ENCODE results near the gene PDCD5. TPM values are rescaled to one million over a fixed set of nuclear protein-coding genes. Genes with fewer than 3 reads are reported as not detected.

Gene PDCD5
- total and polyA plus RNA-seq, 2 of the 4 experiments (the other 2 are of a cell fraction) = 30.6 to 74.1 TPM

DNA sequence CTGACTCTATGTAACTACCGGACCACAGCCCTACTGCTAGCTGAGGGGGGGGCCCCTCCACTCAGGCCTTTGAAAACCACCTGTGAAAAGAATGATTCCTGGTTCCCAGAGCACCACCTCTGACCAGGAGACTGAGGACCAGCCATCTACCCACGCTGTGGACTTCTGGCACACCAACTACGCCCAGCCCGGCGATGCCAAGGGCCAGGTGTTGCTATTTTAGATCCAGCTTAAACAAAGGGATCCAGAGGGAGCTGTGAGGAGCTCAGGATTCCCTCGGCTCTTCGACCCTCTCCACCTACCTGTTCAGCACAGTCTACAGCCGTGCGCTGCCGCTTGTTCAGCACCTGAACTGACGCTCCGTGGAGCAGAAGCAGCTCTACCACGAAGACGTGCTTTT lies 23.0 kb downstream of the PDCD5 start:
- Histone ChIP-seq H3K36me3 (ENCODE audit: control insufficient read depth, insufficient read depth, low read length) (peaks cover 49% of the 10 kb centered on the region), H3K79me1 (ENCODE audit: low read depth in 1 of 2, low read length in 2 of 2) (no peaks in the 10 kb centered on the region), H3K56ac (ENCODE audit: extremely low read depth, insufficient read depth, low read length) (no peak overlapping the region), H3K4ac (ENCODE audit: low read depth, low read length) (no peak overlapping the region), H3K9me1 (ENCODE audit: insufficient read depth, low read length) (no peaks in the 10 kb centered on the region), H2AK9ac (replicated peaks; ENCODE audit: low read depth, low read length, poor library complexity) (peak overlapping the region; percentile 37), H2BK15ac (ENCODE audit: low read depth, low read length) (no peak overlapping the region), H4K20me1 (ENCODE audit: insufficient read depth, low read length) (no peaks in the 10 kb centered on the region), H4K5ac (ENCODE audit: low read depth, low read length) (no peak overlapping the region), H3K18ac (ENCODE audit: low read depth, low read length) (no peak overlapping the region), H2AK5ac (ENCODE audit: low read depth, low read length) (no peak overlapping the region), H2BK5ac (ENCODE audit: low read depth, low read length, poor library complexity, severe bottlenecking) (no peak overlapping the region), H3K9me3 (ENCODE audit: control insufficient read depth, insufficient read depth, low read length) (no peaks in the 10 kb centered on the region), H2BK20ac (ENCODE audit: low read depth, low read length) (no peak overlapping the region), H3K4me2 (ENCODE audit: low read depth, low read length) (no peak overlapping the region), H4K8ac (ENCODE audit: low read depth in 2 of 2, low read length in 2 of 2) (no peak overlapping the region), H2BK120ac (ENCODE audit: low read depth, low read length) (no peak overlapping the region), H3K23ac (ENCODE audit: low read depth, low read length) (no peak overlapping the region), H4K91ac (ENCODE audit: insufficient read depth, low read depth, low read length) (no peak overlapping the region), H3K4me1 (ENCODE audit: control insufficient read depth, insufficient read depth, low read length) (no peaks in the 10 kb centered on the region), H3K9ac (ENCODE audit: low read depth, low read length) (no peak overlapping the region), H3K27me3 (ENCODE audit: control insufficient read depth, insufficient read depth, low read length) (no peaks in the 10 kb centered on the region), H3K27ac (ENCODE audit: insufficient read depth, low read length) (no peak overlapping the region), H3K14ac (replicated peaks; ENCODE audit: low read depth, low read length) (no peak overlapping the region), H3K4me3 (ENCODE audit: insufficient read depth, low read depth, low read length) (no peak overlapping the region), H2AFZ (replicated peaks; ENCODE audit: low read length, poor library complexity) (no peak overlapping the region)
- dilution Hi-C loops (cut with HindIII; ENCODE audit: low sequenced_read_pairs, unreplicated experiment) = no loop called here
- no peak for ATAC-seq (ENCODE audit: low read depth)
- intact Hi-C loops (cut with micrococcal nuclease) = no loop called here
- WGBS, 2 experiments (ENCODE audit: extremely low coverage in 2 of 2, insufficient read length in 1 of 2) = 92% methylated on average over 12 of the region's 14 CpGs; no CpG with 5 or more reads in 1 of the 2 experiments
- DNase-seq = no peak
- BruUV-seq (replicated peaks) = no TSS peak
- in situ Hi-C loops (cut with MboI; ENCODE audit: low sequenced_read_pairs) = no loop called here
- ChIA-PET POLR2A (ENCODE audit: unreplicated experiment) (no interaction called here), CTCF (no interaction called here)
- TF ChIP-seq, protein P1, sequence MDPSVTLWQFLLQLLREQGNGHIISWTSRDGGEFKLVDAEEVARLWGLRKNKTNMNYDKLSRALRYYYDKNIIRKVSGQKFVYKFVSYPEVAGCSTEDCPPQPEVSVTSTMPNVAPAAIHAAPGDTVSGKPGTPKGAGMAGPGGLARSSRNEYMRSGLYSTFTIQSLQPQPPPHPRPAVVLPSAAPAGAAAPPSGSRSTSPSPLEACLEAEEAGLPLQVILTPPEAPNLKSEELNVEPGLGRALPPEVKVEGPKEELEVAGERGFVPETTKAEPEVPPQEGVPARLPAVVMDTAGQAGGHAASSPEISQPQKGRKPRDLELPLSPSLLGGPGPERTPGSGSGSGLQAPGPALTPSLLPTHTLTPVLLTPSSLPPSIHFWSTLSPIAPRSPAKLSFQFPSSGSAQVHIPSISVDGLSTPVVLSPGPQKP (IDR thresholded peaks at IDR 0.05; ENCODE audit: borderline replicate concordance, low read depth, low read length) = no peak
- TF ChIP-seq FOS (IDR thresholded peaks at IDR 0.05; ENCODE audit: low read depth, low read length) (no peak), BHLHE40 (IDR thresholded peaks at IDR 0.05; ENCODE audit: low read depth, low read length) (no peak), RAD21 (IDR thresholded peaks at IDR 0.05; ENCODE audit: low read length) (no peak), MAFK (IDR thresholded peaks at IDR 0.05; ENCODE audit: low read depth, low read length) (no peak), SMC3 (IDR thresholded peaks at IDR 0.05; ENCODE audit: low read depth, low read length) (no peak)
